Thyroid gland (tissue), 4 donors: ENCODE data around the gene HMGB3. TPM values are rescaled to one million over a fixed set of nuclear protein-coding genes. Genes with fewer than 3 reads are reported as not detected.

Source experiments
- DNase-seq, 2 donors: peaks; one replicate each; pipeline ENCODE4 v3.0.0-alpha.2; 2019
- H3K27ac ChIP-seq, 3 donors: fragments of 200-600 bp; sonication (generic); 1 replicate in 2 of 3; 2 replicates in 1 of 3; pipeline ENCODE4 v1.5.1; 2016 to 2019; ENCODE audit warnings: mild to moderate bottlenecking in 1 of 3, moderate library complexity in 1 of 3
- H3K27me3 ChIP-seq: fragments of 200-600 bp; sonication (generic); one replicate; pipeline ENCODE4 v1.5.1; 2019
- H3K36me3 ChIP-seq, 2 donors: fragments of 200-600 bp; sonication (generic); one replicate each; pipeline ENCODE4 v1.5.1; 2016 to 2019
- H3K4me1 ChIP-seq, 2 donors: fragments of 200-600 bp; sonication (generic); one replicate each; pipeline ENCODE4 v1.5.1; 2017 to 2019
- H3K4me3 ChIP-seq, 3 donors: fragments of 200-600 bp; sonication (generic); replicated peaks in 1 of 3; 1 replicate in 2 of 3; 2 replicates in 1 of 3; pipeline ENCODE4 v1.5.1; 2016; ENCODE audit warnings: mild to moderate bottlenecking in 1 of 3
- H3K9me3 ChIP-seq: fragments of 200-600 bp; sonication (generic); one replicate; pipeline ENCODE4 v1.5.1; 2017
- CTCF ChIP-seq, 6 experiments: fragments of 200-600 bp in 3 of 6; fragments of 450-650 bp in 3 of 6; sonication (generic) in 3 of 6; IDR thresholded peaks; one replicate each; pipeline ENCODE4 v1.5.1; 2016 to 2019; ENCODE audit warnings: antibody characterized with exemption in 6 of 6, mild to moderate bottlenecking in 2 of 6, inconsistent platforms in 1 of 6, moderate library complexity in 1 of 6
- POLR2A ChIP-seq, 2 donors: fragments of 450-650 bp; IDR thresholded peaks; one replicate each; pipeline ENCODE4 v1.6.1; 2017; ENCODE audit warnings: antibody characterized with exemption in 2 of 2, mild to moderate bottlenecking in 2 of 2, moderate library complexity in 1 of 2
- WGBS, 2 donors: methylation state at CpG; one replicate each; pipeline ENCODE4 v1.1.5; 2017; 5-methylcytosine and 5-hydroxymethylcytosine counted together
- intact Hi-C: fragments of 100-400 bp; cut with DNase I; formaldehyde crosslinking; loops from one replicate; pipeline ENCODE4 v1.15.1; 2023
- total RNA-seq, 4 donors: library from RNA; depleted of rRNA; stranded (reverse); fragments of >200 nt; gene quantifications; one replicate each; pipeline ENCODE4 v1.2.3, GENCODE V29; 2016

Gene HMGB3
- total RNA-seq = 1 to 10 TPM; 5.6 to 9.1 (median 8.4) TPM

DNA sequence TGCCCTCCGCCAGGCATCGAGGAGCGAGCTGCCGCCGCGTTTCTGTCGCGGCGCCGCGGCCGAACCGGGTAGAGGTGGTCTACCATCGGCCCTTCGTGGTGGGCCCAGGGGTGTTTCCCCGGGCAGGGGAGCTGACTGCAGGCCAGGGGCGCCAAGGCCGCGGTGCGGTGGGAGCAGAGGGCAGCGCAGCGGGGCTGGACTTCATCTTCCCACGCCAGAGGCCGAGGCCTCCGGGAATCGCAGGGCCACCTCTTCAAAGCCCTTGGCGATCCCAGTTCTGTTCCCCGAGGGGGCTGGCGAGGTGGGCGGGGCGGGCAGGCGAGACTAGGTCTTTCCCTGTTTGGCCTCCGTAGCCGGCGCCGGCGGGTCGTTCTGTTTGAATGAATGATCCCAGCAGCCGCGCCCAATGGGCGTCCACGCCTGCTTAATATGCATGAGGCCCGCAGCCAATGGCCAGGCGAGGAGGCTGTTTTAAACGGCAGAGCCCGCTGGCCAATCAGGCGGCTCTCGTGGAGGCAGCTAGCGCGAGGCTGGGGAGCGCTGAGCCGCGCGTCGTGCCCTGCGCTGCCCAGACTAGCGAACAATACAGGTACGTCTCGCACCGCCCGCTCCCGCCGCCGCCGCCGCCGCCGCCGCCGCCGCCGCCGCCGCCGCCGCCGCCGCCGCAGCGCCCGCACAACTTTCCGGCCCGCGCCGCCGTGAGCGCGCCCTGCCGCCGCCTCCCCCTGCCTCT lies at the start of gene HMGB3:
TSS of gene HMGB3 (plus strand) at position 548 of the 733 bp plus-strand sequence. CDS start 2,265 bp downstream, outside the sequence.
- peak within 1 kb of the TSS in 1 of 3 donors; percentile 17 for H3K27ac ChIP-seq
- intact Hi-C loops = no loop called here
- 0% methylated on average over 2 to 7 of the region's 90 CpGs for WGBS, 2 donors

DNA sequence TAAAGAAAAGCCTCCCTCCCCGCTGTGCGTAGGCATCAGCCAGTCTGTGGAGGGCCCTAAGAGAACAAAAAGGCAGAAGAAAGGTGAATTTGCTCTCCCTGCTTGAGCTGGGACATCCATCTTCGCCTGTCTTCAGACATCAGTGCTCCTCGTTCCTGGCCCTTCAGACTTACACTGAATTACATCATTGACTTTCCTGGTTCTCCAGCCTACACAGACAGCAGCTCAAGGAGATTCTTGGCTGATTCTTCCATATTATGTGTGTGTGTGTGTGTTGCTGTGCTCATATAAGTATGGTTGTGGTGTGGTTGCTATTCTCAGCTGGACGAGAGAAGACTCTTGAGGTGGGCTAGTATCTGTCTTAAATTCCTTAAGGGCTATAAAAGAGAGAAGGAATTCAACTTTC lies 49.2 kb upstream of the HMGB3 start:
- no peaks in the 10 kb centered on the region for H3K4me1 ChIP-seq
- H3K4me3 ChIP-seq = no peak overlapping the region
- no peak overlapping the region for H3K27ac ChIP-seq
- TF ChIP-seq CTCF (IDR thresholded peaks at IDR 0.05) = no peak
- no peak for TF ChIP-seq POLR2A (IDR thresholded peaks at IDR 0.05)
- 81 to 87% methylated on average over 5 of the region's 5 CpGs for WGBS, 2 donors
- no peaks in the 10 kb centered on the region for H3K27me3 ChIP-seq
- no peaks in the 10 kb centered on the region for H3K9me3 ChIP-seq
- H3K36me3 ChIP-seq = no peaks in the 10 kb centered on the region
- DNase-seq = no peak
- intact Hi-C loops = no loop called here

More for the DNA sequence above, at the start of gene HMGB3:
- Histone ChIP-seq H3K4me1 (peaks cover 0 to 4% of the 10 kb centered on the region in 2 donors), H3K27me3 (no peaks in the 10 kb centered on the region), H3K36me3 (no peaks in the 10 kb centered on the region), H3K4me3 (peak within 1 kb of the TSS in 1 of 3 donors; percentile 41), H3K9me3 (no peaks in the 10 kb centered on the region)
- no peak for TF ChIP-seq CTCF (IDR thresholded peaks at IDR 0.05)
- TF ChIP-seq POLR2A (IDR thresholded peaks at IDR 0.05) = peak in 1 of 2 donors; percentile 81
- peak; percentile 87 for DNase-seq

GRCh38 chrX:150934453-150934852 lies 48.7 kb upstream of the HMGB3 start:
- no peak overlapping the region for H3K27ac ChIP-seq
- no peaks in the 10 kb centered on the region for H3K9me3 ChIP-seq
- H3K4me3 ChIP-seq = no peak overlapping the region
- intact Hi-C loops = no loop called here
- H3K27me3 ChIP-seq = no peaks in the 10 kb centered on the region
- no peaks in the 10 kb centered on the region for H3K36me3 ChIP-seq
- DNase-seq = peak; percentile 27 to 57
- TF ChIP-seq CTCF (IDR thresholded peaks at IDR 0.05) (no peak), POLR2A (IDR thresholded peaks at IDR 0.05) (no peak)
- 10 to 17% methylated on average over 2 to 5 of the region's 5 CpGs for WGBS, 2 donors
- no peaks in the 10 kb centered on the region for H3K4me1 ChIP-seq

DNA sequence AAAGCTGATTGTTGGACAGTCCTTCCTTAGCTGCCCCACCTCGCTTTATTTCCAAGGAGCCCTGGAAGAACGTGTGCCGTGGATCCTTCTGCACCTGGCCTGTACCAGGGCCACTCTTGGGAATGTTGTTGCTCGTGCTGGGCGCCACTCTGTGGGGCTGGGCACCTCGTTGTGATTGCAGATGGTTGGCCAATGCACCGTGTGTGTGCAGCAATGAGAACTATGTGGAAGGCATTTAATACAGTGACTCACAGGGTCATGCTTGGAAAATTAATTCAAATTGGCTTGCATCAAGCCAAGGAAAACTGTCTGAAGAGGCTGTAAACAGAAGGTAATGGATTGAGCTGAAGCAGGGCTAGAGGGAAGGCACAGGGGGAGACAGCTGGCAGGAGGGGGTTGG lies 47.7 kb upstream of the HMGB3 start:
- no peaks in the 10 kb centered on the region for H3K27me3 ChIP-seq
- intact Hi-C loops = no loop called here
- no peak overlapping the region for H3K27ac ChIP-seq
- H3K4me1 ChIP-seq = no peaks in the 10 kb centered on the region
- DNase-seq = peak in 1 of 2 donors; percentile 1
- H3K9me3 ChIP-seq = no peaks in the 10 kb centered on the region
- TF ChIP-seq POLR2A (IDR thresholded peaks at IDR 0.05) (no peak), CTCF (IDR thresholded peaks at IDR 0.05) (no peak)
- 54 to 66% methylated on average over 7 of the region's 7 CpGs for WGBS, 2 donors
- H3K4me3 ChIP-seq = no peak overlapping the region
- H3K36me3 ChIP-seq = no peaks in the 10 kb centered on the region

DNA sequence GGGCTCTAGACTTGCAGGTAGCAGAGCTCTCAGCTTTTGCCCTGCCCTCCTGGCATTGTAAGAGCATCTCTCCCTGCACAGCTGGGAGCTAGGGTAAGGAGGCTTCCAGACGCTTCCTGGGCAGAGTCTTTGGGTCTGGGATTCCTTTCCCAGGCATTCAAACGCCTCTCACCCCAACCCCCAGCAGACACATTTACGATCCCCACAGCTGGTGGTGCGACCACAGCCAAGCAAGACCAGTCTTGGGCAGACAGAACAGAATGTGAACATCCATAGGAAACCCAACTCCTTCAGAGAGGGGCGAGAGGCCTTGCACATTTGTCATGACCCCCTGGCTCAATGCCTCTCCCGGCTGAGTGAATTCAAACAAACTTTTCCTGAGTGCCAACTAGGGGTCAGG lies 46.6 kb upstream of the HMGB3 start:
- no peaks in the 10 kb centered on the region for H3K4me1 ChIP-seq
- H3K27me3 ChIP-seq = no peaks in the 10 kb centered on the region
- no peaks in the 10 kb centered on the region for H3K9me3 ChIP-seq
- no peak overlapping the region for H3K4me3 ChIP-seq
- no peaks in the 10 kb centered on the region for H3K36me3 ChIP-seq
- no peak for DNase-seq
- TF ChIP-seq POLR2A (IDR thresholded peaks at IDR 0.05) (no peak), CTCF (IDR thresholded peaks at IDR 0.05) (no peak)
- H3K27ac ChIP-seq = no peak overlapping the region
- intact Hi-C loops = no loop called here
- 83% methylated on average over 1 of the region's 6 CpGs; no CpG with 5 or more reads in 1 of the 2 donors for WGBS, 2 donors
